Upper lobe of left lung (tissue), 4 donors: Measurements from ENCODE around the gene PTCHD4.

Source experiments
- EP300 ChIP-seq, 4 donors: sonication (generic); formaldehyde crosslinking; IDR thresholded peaks; one replicate each; pipeline ENCODE4 v1.5.1; 2017; ENCODE audit warnings: antibody characterized with exemption in 4 of 4, control low read depth in 2 of 4
- TF ChIP-seq, protein P1 (sequence below), 6 experiments: fragments of 450-650 bp in 4 of 6; fragments of 200-600 bp in 2 of 6; sonication (generic) in 2 of 6; IDR thresholded peaks; one replicate each; pipeline ENCODE4 v1.5.1; 2016 to 2019; ENCODE audit warnings: antibody characterized with exemption in 6 of 6

DNA sequence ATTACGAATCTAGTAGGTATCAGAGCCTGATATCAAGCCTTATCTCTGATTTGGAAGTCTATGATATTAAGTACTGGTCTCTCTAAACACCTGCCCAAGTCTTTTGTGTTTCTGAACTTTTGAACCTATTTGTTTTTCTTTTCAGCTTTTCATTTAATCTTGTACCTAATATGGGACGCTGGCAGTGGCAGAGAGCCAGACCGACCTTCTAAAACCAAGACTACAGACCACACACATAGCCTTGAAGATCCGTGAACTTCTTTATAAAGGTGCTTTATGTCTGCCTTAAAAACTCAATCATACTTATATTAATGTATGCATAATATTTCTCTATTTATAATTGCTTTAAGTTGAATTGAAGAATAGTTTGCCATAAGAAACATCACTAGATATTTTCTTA lies 12.6 kb upstream of the PTCHD4 start:
- TF ChIP-seq, protein P1, sequence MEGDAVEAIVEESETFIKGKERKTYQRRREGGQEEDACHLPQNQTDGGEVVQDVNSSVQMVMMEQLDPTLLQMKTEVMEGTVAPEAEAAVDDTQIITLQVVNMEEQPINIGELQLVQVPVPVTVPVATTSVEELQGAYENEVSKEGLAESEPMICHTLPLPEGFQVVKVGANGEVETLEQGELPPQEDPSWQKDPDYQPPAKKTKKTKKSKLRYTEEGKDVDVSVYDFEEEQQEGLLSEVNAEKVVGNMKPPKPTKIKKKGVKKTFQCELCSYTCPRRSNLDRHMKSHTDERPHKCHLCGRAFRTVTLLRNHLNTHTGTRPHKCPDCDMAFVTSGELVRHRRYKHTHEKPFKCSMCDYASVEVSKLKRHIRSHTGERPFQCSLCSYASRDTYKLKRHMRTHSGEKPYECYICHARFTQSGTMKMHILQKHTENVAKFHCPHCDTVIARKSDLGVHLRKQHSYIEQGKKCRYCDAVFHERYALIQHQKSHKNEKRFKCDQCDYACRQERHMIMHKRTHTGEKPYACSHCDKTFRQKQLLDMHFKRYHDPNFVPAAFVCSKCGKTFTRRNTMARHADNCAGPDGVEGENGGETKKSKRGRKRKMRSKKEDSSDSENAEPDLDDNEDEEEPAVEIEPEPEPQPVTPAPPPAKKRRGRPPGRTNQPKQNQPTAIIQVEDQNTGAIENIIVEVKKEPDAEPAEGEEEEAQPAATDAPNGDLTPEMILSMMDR (IDR thresholded peaks at IDR 0.05), result no peak
- TF ChIP-seq EP300 (IDR thresholded peaks at IDR 0.05), result no peak
